HepG2 (cell line): Measurements from ENCODE around the gene NUDT3. TPM values are rescaled to one million over a fixed set of nuclear protein-coding genes. Genes with fewer than 3 reads are reported as not detected.

Experiments used
- ATAC-seq: fragments of 200-7000 bp; cut with Tn5 transposase; 3 replicates; pipeline ENCODE4 v1.9.1; 2020; ENCODE audit warnings: mild to moderate bottlenecking, moderate library complexity
- BruUV-seq: library from RNA; stranded (reverse); fragments of 400-500 nt; replicated peaks from 2 replicates; lab custom pipeline; 2021; lab: Mats Ljungman, UMichigan
- CTCF ChIA-PET: fragments of 300-600 bp; formaldehyde crosslinking; extraction: SDS; loops from one replicate; lab custom pipeline; 2021; ENCODE audit warnings: low total read pairs, inconsistent platforms, low intra/inter-chr PET ratio; lab: Yijun Ruan, JAX
- POLR2A ChIA-PET: fragments of 350-600 bp; sonication (Branson Sonifier 250); formaldehyde crosslinking; loops from one replicate; lab custom pipeline; 2020; ENCODE audit warnings: antibody characterized with exemption, inconsistent platforms; lab: Yijun Ruan, JAX
- DNase-seq: peaks from one replicate; pipeline ENCODE4 v3.0.0-alpha.2; 2015; ENCODE audit warnings: low spot score
- FAIRE-seq: peaks from 3 replicates; lab custom pipeline; 2011; peaks lifted over from hg19 to GRCh38; lab: Jason Lieb, UNC
- H2AFZ ChIP-seq: one replicate; pipeline ENCODE4 v1.6.1; 2011; ENCODE audit warnings: low read length, inconsistent platforms
- H3K27ac ChIP-seq: fragments of 300-600 bp; 3 replicates; pipeline ENCODE4 v1.8.0; 2011; ENCODE audit warnings: mixed run types, mild to moderate bottlenecking, mixed read lengths, low read length, inconsistent platforms; ENCODE audit not compliant: insufficient read depth; ENCODE audit errors: extremely low read length
- H3K27me3 ChIP-seq, 2 experiments: fragments of 200-600 bp in 1 of 2; 2 replicates in 1 of 2; 3 replicates in 1 of 2; pipeline versions ENCODE4 v1.6.0 to v1.8.0; 2011; ENCODE audit warnings: low read length in 2 of 2, mild to moderate bottlenecking in 2 of 2, moderate library complexity in 2 of 2, inconsistent platforms in 1 of 2; ENCODE audit not compliant: insufficient read depth in 2 of 2, control insufficient read depth in 1 of 2
- H3K36me3 ChIP-seq, 2 experiments: fragments of 200-600 bp in 1 of 2; replicated peaks in 1 of 2; 2 replicates in 1 of 2; 3 replicates in 1 of 2; pipeline versions ENCODE4 v1.5.1 to v1.8.0; 2011; ENCODE audit warnings: low read length in 2 of 2, inconsistent platforms in 1 of 2; ENCODE audit not compliant: insufficient read depth in 2 of 2, control insufficient read depth in 1 of 2
- H3K4me1 ChIP-seq: 2 replicates; pipeline ENCODE4 v1.5.1; 2012; ENCODE audit warnings: low read length, inconsistent platforms; ENCODE audit not compliant: insufficient read depth
- H3K4me2 ChIP-seq: 2 replicates; pipeline ENCODE4 v1.6.0; 2011; ENCODE audit warnings: low read depth, low read length, inconsistent platforms
- H3K4me3 ChIP-seq, 3 experiments: fragments of 200-600 bp in 1 of 3; sonication (generic), shearing (Covaris generic) in 1 of 3; replicated peaks in 1 of 3; 2 replicates each; pipeline ENCODE4 v1.5.1; 2011 to 2016; ENCODE audit warnings: low read length in 3 of 3, inconsistent platforms in 2 of 3, low read depth in 2 of 3, mild to moderate bottlenecking in 2 of 3, control low read depth in 1 of 3, mixed read lengths in 1 of 3; ENCODE audit not compliant: insufficient read depth in 1 of 3
- H3K79me2 ChIP-seq: one replicate; pipeline ENCODE4 v1.6.1; 2011; ENCODE audit warnings: low read length, inconsistent platforms; ENCODE audit not compliant: insufficient read depth
- H3K9ac ChIP-seq: 2 replicates; pipeline ENCODE4 v1.6.0; 2011; ENCODE audit warnings: mild to moderate bottlenecking, low read depth, low read length, inconsistent platforms; ENCODE audit not compliant: insufficient read depth
- H3K9me3 ChIP-seq: 2 replicates; pipeline ENCODE4 v1.5.1; 2012; ENCODE audit warnings: mild to moderate bottlenecking, low read length
- H4K20me1 ChIP-seq: 2 replicates; pipeline ENCODE4 v1.6.0; 2011; ENCODE audit warnings: inconsistent platforms, mild to moderate bottlenecking, low read length, moderate library complexity; ENCODE audit not compliant: insufficient read depth
- ARNTL ChIP-seq: sonication (generic); formaldehyde crosslinking; IDR thresholded peaks from 2 replicates; pipeline ENCODE4 v1.4.0; 2020; ENCODE audit warnings: mild to moderate bottlenecking, missing genetic modification reagents
- ATF7 ChIP-seq, 2 experiments: fragments of 450-650 bp in 1 of 2; sonication (generic) in 1 of 2; formaldehyde crosslinking in 1 of 2; IDR thresholded peaks; 2 replicates each; pipeline versions ENCODE4 v1.4.0 to v1.6.1; 2016 to 2020; ENCODE audit warnings: antibody characterized with exemption in 1 of 2, mild to moderate bottlenecking in 1 of 2, missing genetic modification reagents in 1 of 2
- GPBP1L1 ChIP-seq: sonication (generic); formaldehyde crosslinking; IDR thresholded peaks from 2 replicates; pipeline ENCODE4 v1.5.0; 2020; ENCODE audit warnings: mild to moderate bottlenecking, missing genetic modification reagents
- NCOR1 ChIP-seq: fragments of 200-600 bp; sonication (generic); IDR thresholded peaks from 2 replicates; pipeline ENCODE4 v1.7.0; 2017; ENCODE audit warnings: antibody characterized with exemption, low read length, borderline replicate concordance
- SATB2 ChIP-seq: sonication (generic); formaldehyde crosslinking; IDR thresholded peaks from 2 replicates; pipeline ENCODE4 v1.5.0; 2020; ENCODE audit warnings: missing genetic modification reagents
- SMAD1 ChIP-seq: sonication (generic); formaldehyde crosslinking; IDR thresholded peaks from 2 replicates; pipeline ENCODE4 v1.4.0; 2020; ENCODE audit warnings: missing genetic modification reagents, low read depth, mild to moderate bottlenecking, borderline replicate concordance
- TAF1 ChIP-seq: sonication (generic); formaldehyde crosslinking; IDR thresholded peaks from 2 replicates; pipeline ENCODE4 v1.4.0; 2020; ENCODE audit warnings: missing genetic modification reagents
- ZBTB14 ChIP-seq: sonication (generic); formaldehyde crosslinking; IDR thresholded peaks from 2 replicates; pipeline ENCODE4 v1.4.0; 2020; ENCODE audit warnings: missing genetic modification reagents
- ZNF513 ChIP-seq: sonication (generic); formaldehyde crosslinking; conservative IDR thresholded peaks from 2 replicates; pipeline ENCODE4 v1.5.0; 2020; ENCODE audit warnings: missing genetic modification reagents
- ZNF678 ChIP-seq: sonication (generic); formaldehyde crosslinking; IDR thresholded peaks from 2 replicates; pipeline ENCODE4 v1.4.0; 2020; ENCODE audit warnings: mild to moderate bottlenecking, missing genetic modification reagents
- ZSCAN5A ChIP-seq: sonication (generic); formaldehyde crosslinking; IDR thresholded peaks from 2 replicates; pipeline ENCODE4 v1.8.0; 2022; ENCODE audit warnings: mild to moderate bottlenecking, missing genetic modification reagents, borderline replicate concordance
- WGBS: methylation state at CpG from one replicate; pipeline ENCODE4 v1.1.6; 2017; ENCODE audit warnings: low lambda C conversion rate; 5-methylcytosine and 5-hydroxymethylcytosine counted together
- in situ Hi-C: cut with HindIII; loops from 2 replicates; pipeline ENCODE4 v1.10.0; 2017; ENCODE audit warnings: low pct_unique_long_range_greater_than_20kb; ENCODE audit not compliant: extremely low pct_ligation_motif_present
- intact Hi-C: fragments of 100-400 bp; cut with micrococcal nuclease; formaldehyde crosslinking; loops from one replicate; pipeline ENCODE4 v1.10.0; 2022; ENCODE audit not compliant: unreplicated experiment
- polyA plus RNA-seq, 8 experiments: library from polyadenylated mRNA; depleted of rRNA in 3 of 8; stranded (reverse) in 7 of 8; unstranded in 1 of 8; fragments of >200 nt; fragmentation: Illumina TruSeq in 4 of 8; extraction: Trizol in 4 of 8; gene quantifications; 2 replicates each; pipeline versions ENCODE4 v1.2.1 to v1.2.3, GENCODE V29; 2011 to 2016; ENCODE audit warnings: low read depth in 4 of 8, missing spikeins in 1 of 8, mixed read lengths in 1 of 8; ENCODE audit not compliant: insufficient read depth in 1 of 8
- total RNA-seq, 5 experiments: library from RNA; depleted of rRNA; stranded (reverse); fragments of >200 nt; fragmentation: Illumina TruSeq; extraction: Trizol; gene quantifications; 2 replicates each; pipeline ENCODE4 v1.2.3, GENCODE V29; 2016; ENCODE audit warnings: low read depth in 1 of 5

Gene NUDT3
- total and polyA plus RNA-seq, 2 of the 13 experiments (the other 11 are each of a cell fraction or from before 2014, with no cell fraction given) = 20.2 to 20.6 TPM

GRCh38 chr6:34393191-34393965 is 909 bp upstream of the NUDT3 start (continued):
- TF ChIP-seq ATF7 (IDR thresholded peaks at IDR 0.05) (peak; percentile 55; the same call in 1 of the 2 replicates), ATF7 (CRISPR knock-in tag; IDR thresholded peaks at IDR 0.05) (no peak)

- Histone ChIP-seq H3K9ac (peak overlapping the region; percentile 93), H3K27me3 (no peaks in the 10 kb centered on the region; a peak in 1 of 5 replicates), H3K4me2 (peak overlapping the region; percentile 82), H3K27ac (peak overlapping the region; percentile 93), H2AFZ (no peak overlapping the region), H3K4me3 (peak overlapping the region; percentile 81 to 88 (median 86)), H4K20me1 (peaks cover 14% of the 10 kb centered on the region), H3K36me3 (no peaks in the 10 kb centered on the region), H3K4me1 (peaks cover 41% of the 10 kb centered on the region), H3K9me3 (peaks cover 5% of the 10 kb centered on the region), H3K79me2 (peaks cover 53% of the 10 kb centered on the region)
- peak; percentile 71 for ATAC-seq
- peak; percentile 54 for DNase-seq
- ChIA-PET CTCF (interaction anchor here (1.5 to 1.7 kb wide), 3 partner anchors 142 to 196 kb away, joined by 6 to 12 read pairs (median 6); partner anchors contain the start of gene SMIM29), POLR2A (interaction anchor here (1.0 to 3.5 kb wide), 4 partner anchors 23 to 155 kb away, joined by 3 to 22 read pairs (median 6); partner anchors contain the start of genes HMGA1 and RPS10)
- intact Hi-C loops (loop anchor here (2.0 kb wide), 1 partner anchor 143 kb away; the partner anchor contains the start of gene SMIM29), in situ Hi-C loops (no loop called here)
- no TSS peak for BruUV-seq
- under 1% methylated on average over 51 of the region's 78 CpGs for WGBS
- no peak for FAIRE-seq
- TF ChIP-seq SMAD1 (CRISPR knock-in tag) (no peak), NCOR1 (no peak), ZBTB14 (no peak), ARNTL (CRISPR knock-in tag) (no peak), ZSCAN5A (0 out of 2 replicates have a peak, but pooled peaks have one; percentile 32), ZNF513 (no peak), GPBP1L1 (CRISPR knock-in tag) (no peak), TAF1 (CRISPR knock-in tag) (peak; percentile 36; the same call in 1 of the 2 replicates), ZNF678 (CRISPR knock-in tag) (peak; percentile 31; the same call in 1 of the 2 replicates), SATB2 (CRISPR knock-in tag) (0 out of 2 replicates have a peak, but pooled peaks have one; percentile 26)
Measured at GRCh38 chr6:34391786-34392496, 528 bp downstream of the NUDT3 start.
